Panc1 (cell line): ENCODE data around the gene ING4. TPM values are rescaled to one million over a fixed set of nuclear protein-coding genes. Genes with fewer than 3 reads are reported as not detected.

Source experiments
- ATAC-seq: fragments of 200-7000 bp; cut with Tn5 transposase; 2 replicates; pipeline ENCODE4 v1.9.1; 2020; ENCODE audit warnings: mild to moderate bottlenecking, moderate library complexity
- BruUV-seq: library from RNA; stranded (reverse); fragments of 400-500 nt; replicated peaks from 2 replicates; lab custom pipeline; 2021; lab: Mats Ljungman, UMichigan
- CTCF ChIA-PET: fragments of 300-600 bp; sonication (Branson Sonifier 250); formaldehyde crosslinking; loops from one replicate; lab custom pipeline; 2022; ENCODE audit warnings: antibody characterized with exemption; lab: Charles Lee
- POLR2A ChIA-PET: fragments of 300-600 bp; sonication (Branson Sonifier 250); formaldehyde crosslinking; loops from one replicate; lab custom pipeline; 2022; ENCODE audit warnings: antibody characterized with exemption; lab: Charles Lee
- DNase-seq: peaks from one replicate; pipeline ENCODE4 v3.0.0-alpha.2; 2010; ENCODE audit warnings: low read depth, low spot score
- H3K27ac ChIP-seq: 2 replicates; pipeline ENCODE4 v1.5.1; 2011; ENCODE audit warnings: mild to moderate bottlenecking, low read length, inconsistent platforms
- H3K27me3 ChIP-seq: fragments of 200-500 bp; sonication (Bioruptor generic); 2 replicates; pipeline ENCODE4 v1.6.0; 2014; ENCODE audit warnings: low read length, inconsistent platforms; ENCODE audit not compliant: control insufficient read depth, insufficient read depth
- H3K36me3 ChIP-seq: fragments of 200-500 bp; sonication (Bioruptor generic); 2 replicates; pipeline ENCODE4 v1.5.1; 2014; ENCODE audit warnings: inconsistent platforms, mild to moderate bottlenecking, low read length, moderate library complexity; ENCODE audit not compliant: control insufficient read depth, insufficient read depth
- H3K4me1 ChIP-seq: 2 replicates; pipeline ENCODE4 v1.5.1; 2011; ENCODE audit warnings: inconsistent platforms, mild to moderate bottlenecking, low read length, moderate library complexity; ENCODE audit not compliant: control insufficient read depth, insufficient read depth
- H3K4me3 ChIP-seq, 2 experiments: 2 replicates each; pipeline ENCODE4 v1.5.1; 2011 to 2012; ENCODE audit warnings: low read depth in 2 of 2, low read length in 2 of 2, mild to moderate bottlenecking in 2 of 2, inconsistent platforms in 1 of 2, moderate library complexity in 1 of 2
- H3K9me3 ChIP-seq: fragments of 200-500 bp; sonication (Bioruptor generic); 2 replicates; pipeline ENCODE4 v1.5.1; 2014; ENCODE audit warnings: low read depth, mild to moderate bottlenecking, inconsistent platforms, low read length, moderate library complexity; ENCODE audit not compliant: control insufficient read depth, insufficient read depth
- POLR2AphosphoS5 ChIP-seq: IDR thresholded peaks from 2 replicates; pipeline ENCODE4 v1.6.1; 2012; ENCODE audit warnings: mild to moderate bottlenecking, low read depth, low read length, moderate library complexity
- SIN3A ChIP-seq: IDR thresholded peaks from 2 replicates; pipeline ENCODE4 v1.6.1; 2012; ENCODE audit warnings: low read depth, mild to moderate bottlenecking, low read length, moderate library complexity, borderline replicate concordance; ENCODE audit not compliant: insufficient read depth
- TCF7L2 ChIP-seq: IDR thresholded peaks from 2 replicates; pipeline ENCODE4 v1.6.1; 2011; ENCODE audit warnings: mild to moderate bottlenecking, low read depth, low read length, inconsistent platforms
- in situ Hi-C: cut with HindIII; loops from 2 replicates; pipeline ENCODE4 v1.10.0; 2016; ENCODE audit warnings: low sequenced_read_pairs, low pct_unique_long_range_greater_than_20kb
- intact Hi-C: fragments of 100-400 bp; cut with micrococcal nuclease; formaldehyde crosslinking; loops from one replicate; pipeline ENCODE4 v1.10.0; 2022; ENCODE audit not compliant: unreplicated experiment
- total RNA-seq: library from RNA; stranded (reverse); gene quantifications from one replicate; pipeline ENCODE4 v1.2.1, GENCODE V29; 2021; ENCODE audit not compliant: unreplicated experiment
- TF ChIP-seq, protein P1 (sequence below), 2 experiments: IDR thresholded peaks; 2 replicates each; pipeline ENCODE4 v1.6.1; 2011 to 2012; ENCODE audit warnings: low read depth in 2 of 2, control low read depth in 1 of 2, low read length in 1 of 2, mild to moderate bottlenecking in 1 of 2, moderate library complexity in 1 of 2; ENCODE audit not compliant: insufficient read depth in 1 of 2
- TF ChIP-seq, protein P2 (sequence below): fragments of 450-650 bp; IDR thresholded peaks from 2 replicates; pipeline ENCODE4 v1.5.1; 2017; ENCODE audit warnings: mild to moderate bottlenecking

ING4 gene
- total RNA-seq, 1 experiment from 2014 or later, result 11.4 TPM

DNA sequence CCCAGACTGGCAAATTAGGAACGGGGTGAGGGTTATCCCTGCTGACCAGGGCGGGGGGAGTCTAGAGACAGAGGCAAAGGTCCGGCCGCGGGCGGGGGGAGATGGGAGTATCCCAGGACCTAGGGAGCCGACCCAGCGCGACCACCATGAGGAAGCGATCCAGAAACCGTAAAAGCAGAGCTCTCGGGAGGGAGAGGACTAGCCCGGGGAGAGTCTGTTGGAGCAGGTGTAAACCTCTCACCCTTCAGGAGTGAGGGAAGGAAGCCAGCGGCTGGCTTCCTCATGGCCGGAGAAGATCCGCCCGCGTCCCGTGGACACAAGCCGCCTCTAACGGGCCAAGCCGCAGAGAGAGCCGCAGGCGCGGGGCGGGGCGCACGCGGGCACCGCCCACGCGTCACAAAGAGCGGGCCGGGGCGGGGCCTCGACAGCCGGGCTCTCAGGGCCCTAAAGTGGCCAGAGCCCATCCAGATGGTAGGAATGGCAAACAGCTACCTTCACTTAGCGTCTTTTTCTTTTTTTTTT, 15.8 kb downstream of the ING4 start, which contains the start of gene ACRBP:
TSS of gene ACRBP (minus strand) at position 350 of the 522 bp plus-strand sequence. CDS start at position 284, 66 bp downstream.
- in situ Hi-C loops (no loop called here), intact Hi-C loops (no loop called here)
- Histone ChIP-seq H3K4me1 (no peaks in the 10 kb centered on the region), H3K27me3 (no peaks in the 10 kb centered on the region), H3K4me3 (peak within 1 kb of the TSS; percentile 47 to 59), H3K9me3 (peaks cover 3% of the 10 kb centered on the region; the same call in 1 of the 2 replicates), H3K36me3 (no peaks in the 10 kb centered on the region), H3K27ac (peak within 1 kb of the TSS; percentile 77)
- ATAC-seq, result peak; percentile 96
- DNase-seq, result no peak
- no TSS peak for BruUV-seq
- POLR2A ChIA-PET, result interaction anchor here (0.6 kb wide), 1 partner anchor 12 kb away, joined by 7 read pairs; no protein-coding TSS in a partner anchor
- CTCF ChIA-PET, result interaction anchor here (0.5 kb wide), 1 partner anchor 140 kb away, joined by 5 read pairs; no protein-coding TSS in a partner anchor
- TF ChIP-seq, protein P1, sequence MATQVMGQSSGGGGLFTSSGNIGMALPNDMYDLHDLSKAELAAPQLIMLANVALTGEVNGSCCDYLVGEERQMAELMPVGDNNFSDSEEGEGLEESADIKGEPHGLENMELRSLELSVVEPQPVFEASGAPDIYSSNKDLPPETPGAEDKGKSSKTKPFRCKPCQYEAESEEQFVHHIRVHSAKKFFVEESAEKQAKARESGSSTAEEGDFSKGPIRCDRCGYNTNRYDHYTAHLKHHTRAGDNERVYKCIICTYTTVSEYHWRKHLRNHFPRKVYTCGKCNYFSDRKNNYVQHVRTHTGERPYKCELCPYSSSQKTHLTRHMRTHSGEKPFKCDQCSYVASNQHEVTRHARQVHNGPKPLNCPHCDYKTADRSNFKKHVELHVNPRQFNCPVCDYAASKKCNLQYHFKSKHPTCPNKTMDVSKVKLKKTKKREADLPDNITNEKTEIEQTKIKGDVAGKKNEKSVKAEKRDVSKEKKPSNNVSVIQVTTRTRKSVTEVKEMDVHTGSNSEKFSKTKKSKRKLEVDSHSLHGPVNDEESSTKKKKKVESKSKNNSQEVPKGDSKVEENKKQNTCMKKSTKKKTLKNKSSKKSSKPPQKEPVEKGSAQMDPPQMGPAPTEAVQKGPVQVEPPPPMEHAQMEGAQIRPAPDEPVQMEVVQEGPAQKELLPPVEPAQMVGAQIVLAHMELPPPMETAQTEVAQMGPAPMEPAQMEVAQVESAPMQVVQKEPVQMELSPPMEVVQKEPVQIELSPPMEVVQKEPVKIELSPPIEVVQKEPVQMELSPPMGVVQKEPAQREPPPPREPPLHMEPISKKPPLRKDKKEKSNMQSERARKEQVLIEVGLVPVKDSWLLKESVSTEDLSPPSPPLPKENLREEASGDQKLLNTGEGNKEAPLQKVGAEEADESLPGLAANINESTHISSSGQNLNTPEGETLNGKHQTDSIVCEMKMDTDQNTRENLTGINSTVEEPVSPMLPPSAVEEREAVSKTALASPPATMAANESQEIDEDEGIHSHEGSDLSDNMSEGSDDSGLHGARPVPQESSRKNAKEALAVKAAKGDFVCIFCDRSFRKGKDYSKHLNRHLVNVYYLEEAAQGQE (IDR thresholded peaks at IDR 0.05; ENCODE audit: insufficient read depth in 1 of 2, low read depth in 2 of 2, low read length in 1 of 2), result no peak
- no peak for TF ChIP-seq SIN3A
- TF ChIP-seq, protein P2, sequence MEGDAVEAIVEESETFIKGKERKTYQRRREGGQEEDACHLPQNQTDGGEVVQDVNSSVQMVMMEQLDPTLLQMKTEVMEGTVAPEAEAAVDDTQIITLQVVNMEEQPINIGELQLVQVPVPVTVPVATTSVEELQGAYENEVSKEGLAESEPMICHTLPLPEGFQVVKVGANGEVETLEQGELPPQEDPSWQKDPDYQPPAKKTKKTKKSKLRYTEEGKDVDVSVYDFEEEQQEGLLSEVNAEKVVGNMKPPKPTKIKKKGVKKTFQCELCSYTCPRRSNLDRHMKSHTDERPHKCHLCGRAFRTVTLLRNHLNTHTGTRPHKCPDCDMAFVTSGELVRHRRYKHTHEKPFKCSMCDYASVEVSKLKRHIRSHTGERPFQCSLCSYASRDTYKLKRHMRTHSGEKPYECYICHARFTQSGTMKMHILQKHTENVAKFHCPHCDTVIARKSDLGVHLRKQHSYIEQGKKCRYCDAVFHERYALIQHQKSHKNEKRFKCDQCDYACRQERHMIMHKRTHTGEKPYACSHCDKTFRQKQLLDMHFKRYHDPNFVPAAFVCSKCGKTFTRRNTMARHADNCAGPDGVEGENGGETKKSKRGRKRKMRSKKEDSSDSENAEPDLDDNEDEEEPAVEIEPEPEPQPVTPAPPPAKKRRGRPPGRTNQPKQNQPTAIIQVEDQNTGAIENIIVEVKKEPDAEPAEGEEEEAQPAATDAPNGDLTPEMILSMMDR, result no peak
- TF ChIP-seq POLR2AphosphoS5, result peak; percentile 50; the same call in 1 of the 2 replicates
- no peak for TF ChIP-seq TCF7L2

DNA sequence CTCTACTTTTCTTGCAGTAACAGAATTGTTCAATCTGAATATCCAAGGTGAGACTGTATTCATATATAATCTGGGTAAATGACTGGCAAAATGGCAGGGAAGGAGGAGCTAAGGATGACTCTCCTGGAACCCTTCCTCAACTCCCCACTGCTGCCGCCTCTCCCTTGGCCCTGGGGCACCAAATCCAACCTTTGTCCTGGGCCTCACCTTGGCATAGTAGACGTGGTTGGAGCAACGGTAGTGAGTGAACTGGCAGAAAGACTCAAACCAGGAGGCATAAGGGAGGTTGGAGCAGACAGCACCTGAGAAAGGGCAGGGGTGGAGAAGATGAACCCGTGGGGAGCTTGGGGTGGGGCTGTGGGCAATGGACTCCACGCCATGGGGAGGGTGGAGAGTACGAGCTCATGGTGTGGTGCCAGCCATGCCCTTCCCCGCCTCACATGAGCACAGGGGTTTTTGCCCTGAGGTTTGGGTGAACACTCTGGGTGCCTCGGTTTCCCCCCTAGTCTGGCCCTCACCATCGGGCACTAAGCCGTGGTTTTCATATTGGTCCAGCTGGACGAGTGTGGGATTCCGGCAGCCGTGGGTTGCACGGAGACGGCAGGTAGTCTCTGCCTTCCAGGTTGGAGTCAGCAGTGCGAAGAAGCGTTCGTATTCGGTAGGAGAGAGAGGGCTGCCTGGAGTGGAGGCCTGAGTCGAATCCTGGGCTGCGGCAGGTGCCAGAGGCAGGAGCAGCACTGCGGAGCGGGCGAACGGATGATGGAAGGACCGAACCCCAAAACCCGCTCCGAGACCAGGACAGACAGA, 16.4 kb downstream of the ING4 start:
- POLR2A ChIA-PET, result interaction anchor here (0.6 kb wide), 1 partner anchor 13 kb away, joined by 7 read pairs; no protein-coding TSS in a partner anchor
- intact Hi-C loops, result no loop called here
- in situ Hi-C loops, result no loop called here
- no peak for DNase-seq
- Histone ChIP-seq H3K27ac (peak overlapping the region; percentile 77), H3K9me3 (peaks cover 3% of the 10 kb centered on the region; the same call in 1 of the 2 replicates), H3K4me3 (peak overlapping the region; percentile 47 to 59), H3K4me1 (no peaks in the 10 kb centered on the region), H3K36me3 (no peaks in the 10 kb centered on the region), H3K27me3 (no peaks in the 10 kb centered on the region)
- TF ChIP-seq SIN3A, result no peak
- no peak for TF ChIP-seq POLR2AphosphoS5
- TF ChIP-seq, protein P1 (IDR thresholded peaks at IDR 0.05; ENCODE audit: insufficient read depth in 1 of 2, low read depth in 2 of 2, low read length in 1 of 2), result no peak
- TF ChIP-seq, protein P2, result no peak
- ATAC-seq, result peak; percentile 70
- CTCF ChIA-PET, result interaction anchor here (0.5 kb wide), 1 partner anchor 23 kb away, joined by 6 read pairs; no protein-coding TSS in a partner anchor
- BruUV-seq, result no TSS peak
